Astrocyte (in vitro differentiated cells and primary cell): ENCODE data around the gene MBLAC1.

ENCODE experiments used
- CTCF ChIP-seq: IDR thresholded peaks from 2 replicates; pipeline ENCODE4 v1.5.1; 2011; ENCODE audit warnings: low read depth, mild to moderate bottlenecking, inconsistent platforms, low read length, moderate library complexity; ENCODE audit not compliant: insufficient read depth
- EZH2 ChIP-seq: IDR thresholded peaks from 2 replicates; pipeline ENCODE4 v1.6.1; 2012; ENCODE audit warnings: mild to moderate bottlenecking, low read length, inconsistent platforms; ENCODE audit not compliant: insufficient read depth

GRCh38 chr7:100169147-100169850 is 42.5 kb downstream of the MBLAC1 start:
- TF ChIP-seq CTCF (no peak), EZH2 (no peak)
